ENCODE measurements around the gene PLA2G2C. TPM values are rescaled to one million over a fixed set of nuclear protein-coding genes. Genes with fewer than 3 reads are reported as not detected.

PLA2G2C gene
- total and polyA plus RNA-seq, 2 of the 8 experiments (the other 6 are each of a cell fraction or from before 2014, with no cell fraction given): not detected

DNA sequence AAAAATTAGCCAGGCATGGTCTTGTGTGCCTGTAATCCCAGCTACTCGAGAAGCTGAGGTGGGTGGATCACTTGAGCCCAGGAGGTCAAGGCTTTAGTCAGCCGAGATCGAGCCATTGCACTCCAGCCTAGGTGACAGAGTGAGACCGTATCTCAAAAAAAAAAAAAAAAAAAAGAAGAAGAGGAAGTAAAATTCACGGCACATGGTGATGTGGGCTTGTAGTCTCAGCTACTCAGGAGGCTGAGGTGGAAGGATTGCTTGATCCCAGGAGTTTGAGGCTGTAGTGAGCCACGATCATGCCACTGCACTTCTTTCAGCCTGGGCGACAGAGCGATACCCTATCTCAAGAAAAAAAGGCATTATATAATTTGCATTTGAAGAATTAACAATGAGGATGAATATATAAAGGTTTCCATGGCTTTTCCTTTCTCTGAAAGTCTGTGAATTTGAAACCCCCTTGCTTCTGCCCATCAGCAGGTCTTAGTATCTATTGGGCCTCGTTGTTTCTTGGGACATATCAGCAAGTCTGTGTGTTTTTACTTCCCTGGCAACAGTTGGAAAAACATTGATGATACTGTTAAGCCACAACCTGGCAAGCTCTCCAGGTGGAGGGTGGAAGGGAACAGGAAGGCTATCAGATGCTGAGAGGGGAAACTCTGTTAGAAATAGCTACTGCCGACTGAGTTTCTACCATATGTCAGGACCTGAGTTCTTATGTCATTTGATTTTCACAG lies 62.4 kb downstream of the PLA2G2C start:
- Histone ChIP-seq H3K4me1 (replicated peaks in 1 of 4; ENCODE audit: control insufficient read depth in 3 of 4, insufficient read depth in 4 of 4, low read length in 3 of 4) (no peaks in the 10 kb centered on the region), H3K79me1 (ENCODE audit: low read depth, low read length) (no peaks in the 10 kb centered on the region), H3K14ac (ENCODE audit: insufficient read length) (no peak overlapping the region), H2AFZ (ENCODE audit: low read length) (no peak overlapping the region), H4K20me1 (replicated peaks in 1 of 2; ENCODE audit: control insufficient read depth in 1 of 2, insufficient read depth in 2 of 2, low read length in 2 of 2) (no peaks in the 10 kb centered on the region), H3K23ac (ENCODE audit: insufficient read length) (no peak overlapping the region), H2AK5ac (ENCODE audit: low read depth, low read length) (no peak overlapping the region), H3K79me2 (ENCODE audit: control insufficient read depth in 1 of 2, insufficient read depth in 2 of 2, low read length in 2 of 2) (no peaks in the 10 kb centered on the region), H3K27ac (ENCODE audit: low read depth, low read length) (no peak overlapping the region), H3K4ac (replicated peaks; ENCODE audit: insufficient read length, low read depth, low read length) (no peak overlapping the region), H3K27me3 (replicated peaks in 1 of 4; ENCODE audit: control insufficient read depth in 3 of 4, extremely low read depth in 1 of 4, insufficient read depth in 3 of 4, low read length in 3 of 4) (no peaks in the 10 kb centered on the region), H3K4me3 (ENCODE audit: extremely low read depth in 1 of 4, insufficient read depth in 2 of 4, low read depth in 3 of 4, low read length in 4 of 4) (no peak overlapping the region), H2BK15ac (ENCODE audit: low read length) (no peak overlapping the region), H3K9me3 (ENCODE audit: insufficient read depth in 2 of 2, low read depth in 1 of 2, low read length in 1 of 2) (no peaks in the 10 kb centered on the region), H2BK120ac (replicated peaks; ENCODE audit: low read depth, low read length) (no peak overlapping the region), H2BK20ac (ENCODE audit: low read length) (no peak overlapping the region), H3K4me2 (ENCODE audit: insufficient read depth in 1 of 2, low read depth in 2 of 2, low read length in 2 of 2) (no peak overlapping the region), H2BK12ac (ENCODE audit: low read depth, low read length) (no peak overlapping the region), H3K56ac (replicated peaks; ENCODE audit: insufficient read length, low read depth, low read length) (no peak overlapping the region), H3K18ac (ENCODE audit: extremely low read depth, low read length) (no peak overlapping the region), H4K91ac (replicated peaks; ENCODE audit: insufficient read length, low read length) (no peak overlapping the region), H3K23me2 (ENCODE audit: low read depth, low read length) (no peaks in the 10 kb centered on the region), H4K5ac (ENCODE audit: insufficient read length, low read depth, low read length) (no peak overlapping the region), H4K8ac (ENCODE audit: extremely low read depth, insufficient read depth, low read length) (no peak overlapping the region), H3K9ac (replicated peaks in 1 of 4; ENCODE audit: extremely low read depth in 1 of 4, low read depth in 3 of 4, low read length in 3 of 4) (no peak overlapping the region; a peak in 1 of 7 replicates), H2BK5ac (ENCODE audit: low read depth, low read length) (no peak overlapping the region), H3K36me3 (ENCODE audit: control insufficient read depth in 2 of 4, insufficient read depth in 4 of 4, low read length in 3 of 4) (no peaks in the 10 kb centered on the region)
- ChIA-PET POLR2A (ENCODE audit: partially characterized antibody) (no interaction called here), CTCF (ENCODE audit: partially characterized antibody) (interaction anchor here (1.1 to 4.1 kb wide), 6 partner anchors 9 to 312 kb away, joined by 3 to 23 read pairs (median 6); no protein-coding TSS in a partner anchor)
- FAIRE-seq (no peak), DNase-seq (ENCODE audit: low read depth in 1 of 2, low spot score in 2 of 2) (no peak)
- 93% methylated on average over 9 of the region's 10 CpGs; no CpG with 5 or more reads in 1 of the 2 experiments for WGBS, 2 experiments (ENCODE audit: extremely low coverage in 1 of 2, insufficient coverage in 1 of 2, insufficient read length in 1 of 2, insufficient replicate concordance in 2 of 2, low coverage in 1 of 2, low lambda C conversion rate in 2 of 2, missing lambda C conversion rate in 1 of 2)
- no peak for TF ChIP-seq EGR1 (IDR thresholded peaks at IDR 0.05; ENCODE audit: borderline replicate concordance, low read depth, low read length)
- TF ChIP-seq KDM5A (IDR thresholded peaks at IDR 0.05; ENCODE audit: low read length): no peak
- no peak for TF ChIP-seq CHD2 (IDR thresholded peaks at IDR 0.05; ENCODE audit: low read length)
- TF ChIP-seq SIRT6 (IDR thresholded peaks at IDR 0.05; ENCODE audit: low read length): no peak
- no peak for TF ChIP-seq TEAD4 (IDR thresholded peaks at IDR 0.05; ENCODE audit: low read depth, low read length)
- TF ChIP-seq POU5F1 (IDR thresholded peaks at IDR 0.05; ENCODE audit: low read depth, low read length): no peak
- TF ChIP-seq TBP (IDR thresholded peaks at IDR 0.05; ENCODE audit: low read depth, low read length): no peak
- TF ChIP-seq CEBPB (IDR thresholded peaks at IDR 0.05; ENCODE audit: low read depth, low read length): no peak
- TF ChIP-seq RXRA (IDR thresholded peaks at IDR 0.05; ENCODE audit: insufficient read depth, low read depth, low read length): no peak
- no peak for TF ChIP-seq GTF2F1 (IDR thresholded peaks at IDR 0.05; ENCODE audit: borderline replicate concordance, low read depth, low read length)
- TF ChIP-seq FOSL1 (IDR thresholded peaks at IDR 0.05; ENCODE audit: insufficient read depth, low read depth, low read length): no peak
- TF ChIP-seq TAF7 (optimal IDR thresholded peaks at IDR 0.05; ENCODE audit: borderline replicate concordance, low read depth, low read length): no peak
- no peak for TF ChIP-seq POLR2AphosphoS5 (IDR thresholded peaks at IDR 0.05; ENCODE audit: low read depth, low read length)
- no peak for TF ChIP-seq RAD21 (IDR thresholded peaks at IDR 0.05 in 1 of 2, conservative IDR thresholded peaks at IDR 0.05 in 1 of 2; ENCODE audit: low read depth in 2 of 2, low read length in 2 of 2)
- no peak for TF ChIP-seq CHD1 (IDR thresholded peaks at IDR 0.05; ENCODE audit: low read depth, low read length)

Measured in H1 (cell line).